HUDEP-2 (cell line): ENCODE measurements around the gene ADGRL4.
"Not testable (repeated sequence)": the region's sequence is repeated elsewhere in the genome, so short reads cannot be mapped to it uniquely, and the experiment has no call there.

ENCODE experiments used
- DNase-seq, 76 experiments: peaks; one replicate each; lab custom pipeline; 2025; ENCODE audit not compliant: unreplicated experiment in 76 of 76; lab: John Stamatoyannopoulos, UW

The ADGRL4 gene

DNA sequence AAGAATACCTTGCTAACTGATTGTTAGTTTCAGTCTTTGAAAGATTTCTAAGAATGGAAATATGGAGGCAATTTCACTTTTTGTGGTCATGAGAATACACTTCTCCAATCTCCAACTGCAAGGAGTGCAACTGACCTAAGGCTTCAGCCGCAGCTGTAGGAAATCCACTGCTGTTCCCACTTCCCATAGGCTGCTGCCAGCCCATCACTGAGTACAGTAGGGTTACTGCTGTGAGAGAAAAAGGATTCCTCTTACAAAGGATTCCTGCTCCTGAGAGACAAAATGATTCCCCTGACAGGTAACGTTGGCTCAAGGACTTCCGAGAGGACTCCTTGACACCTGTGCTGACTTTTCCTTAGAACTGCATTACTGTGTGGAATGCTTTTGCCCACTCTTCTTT, 87.4 kb downstream of the ADGRL4 start:
- no peak for DNase-seq

DNA sequence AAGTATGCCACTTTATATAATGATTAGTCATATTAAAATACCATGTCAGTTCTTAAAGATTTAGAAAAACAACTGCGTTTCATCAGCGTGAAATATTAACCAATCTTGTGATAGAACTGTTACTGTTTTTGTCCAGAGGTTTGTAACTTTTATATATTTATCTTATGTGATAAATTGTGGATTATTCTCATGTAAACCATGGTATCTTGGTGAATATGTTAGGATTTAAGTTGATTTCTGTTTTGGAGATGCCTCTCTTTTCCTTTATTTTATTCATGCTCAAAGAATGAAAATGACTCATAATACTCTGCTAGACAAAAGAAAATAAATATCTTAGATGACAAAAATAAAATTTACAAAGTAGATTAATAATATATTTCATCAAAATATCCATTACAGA, 88.4 kb downstream of the ADGRL4 start:
- no peak for DNase-seq

DNA sequence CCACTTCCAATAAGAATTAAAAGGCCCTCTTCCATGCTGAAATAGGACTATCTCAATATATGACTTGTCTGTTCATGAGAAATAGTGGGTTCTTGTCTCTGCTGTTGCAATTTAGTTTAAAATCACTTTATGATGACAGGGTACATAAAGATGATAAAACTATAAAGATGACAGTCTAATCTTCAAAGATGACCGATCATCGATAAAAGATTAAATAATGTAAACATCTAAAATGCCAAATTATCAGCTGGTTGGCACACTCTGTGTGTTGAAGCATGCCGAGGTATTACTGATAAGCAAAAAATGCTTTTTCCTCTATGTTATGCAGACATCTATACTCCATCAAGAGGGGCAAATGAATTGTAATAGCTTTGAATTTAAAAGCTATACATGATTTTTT, 89.5 kb downstream of the ADGRL4 start:
- no peak for DNase-seq

- DNase-seq = no peak
Observed at GRCh38 chr1:78913950-78914349, 92.6 kb downstream of the ADGRL4 start.

GRCh38 chr1:78911956-78912880, 94.3 kb downstream of the ADGRL4 start:
- DNase-seq = no peak

DNA sequence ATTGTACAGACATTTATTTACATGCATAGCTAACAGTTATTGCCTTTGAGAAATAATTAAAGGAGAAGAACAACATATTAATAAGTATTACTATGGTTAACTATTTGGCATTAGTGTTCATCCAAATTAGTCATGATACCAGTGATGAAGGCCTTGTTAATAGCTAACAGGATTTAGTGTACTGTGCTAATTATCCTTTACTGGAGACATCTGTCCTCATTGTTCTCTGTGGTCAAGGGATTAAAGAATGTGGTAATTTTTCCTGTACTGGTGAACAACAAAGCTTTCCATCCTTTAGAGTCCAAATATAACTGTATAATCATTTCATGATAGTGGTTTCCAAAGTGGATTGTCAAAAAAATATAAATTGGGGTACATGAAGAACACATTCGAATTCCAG, 103.9 kb downstream of the ADGRL4 start:
- DNase-seq = no peak

DNA sequence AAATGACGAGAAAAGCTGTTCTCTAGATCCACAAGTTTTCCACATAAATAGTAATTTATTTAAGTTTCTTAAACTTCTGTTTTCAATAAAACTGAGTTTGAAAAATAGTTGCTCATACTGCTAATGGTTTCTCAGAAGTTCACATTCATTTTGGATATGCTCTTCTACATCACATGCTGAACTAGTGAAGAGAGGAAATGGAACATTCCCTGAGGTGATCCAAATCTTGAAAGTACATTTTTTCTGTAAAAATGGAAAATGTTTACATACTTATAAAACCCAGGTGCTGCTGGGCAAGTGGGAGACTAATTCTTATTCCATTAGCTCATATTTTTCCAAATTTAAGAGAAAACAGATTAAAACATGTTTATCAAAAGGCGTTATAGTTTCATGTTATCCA, 111.7 kb downstream of the ADGRL4 start:
- DNase-seq = no peak

GRCh38 chr1:78892260-78892840, 114.2 kb downstream of the ADGRL4 start:
- DNase-seq = no peak

DNA sequence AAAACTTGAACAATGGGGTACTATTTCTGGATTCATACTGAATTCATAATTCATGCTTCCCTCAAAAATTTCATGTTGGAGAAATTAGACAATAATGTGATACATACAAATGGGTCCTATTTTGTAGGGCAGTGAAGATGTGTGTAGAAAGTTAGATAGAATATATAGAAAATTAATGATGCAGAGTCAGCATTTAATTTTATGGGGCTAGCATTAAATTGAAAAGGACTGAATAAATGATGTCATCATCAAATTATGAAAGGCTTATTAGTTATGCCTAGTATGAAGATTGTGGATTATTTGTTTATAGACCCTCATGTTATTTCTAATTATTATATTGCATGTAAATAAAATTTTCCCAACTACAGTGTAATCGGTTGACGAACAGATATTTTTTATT, 119.1 kb downstream of the ADGRL4 start:
- no peak for DNase-seq

GRCh38 chr1:78884685-78885452, 121.7 kb downstream of the ADGRL4 start:
- no peak for DNase-seq

GRCh38 chr1:78880223-78880622, 126.3 kb downstream of the ADGRL4 start:
- no peak for DNase-seq

DNA sequence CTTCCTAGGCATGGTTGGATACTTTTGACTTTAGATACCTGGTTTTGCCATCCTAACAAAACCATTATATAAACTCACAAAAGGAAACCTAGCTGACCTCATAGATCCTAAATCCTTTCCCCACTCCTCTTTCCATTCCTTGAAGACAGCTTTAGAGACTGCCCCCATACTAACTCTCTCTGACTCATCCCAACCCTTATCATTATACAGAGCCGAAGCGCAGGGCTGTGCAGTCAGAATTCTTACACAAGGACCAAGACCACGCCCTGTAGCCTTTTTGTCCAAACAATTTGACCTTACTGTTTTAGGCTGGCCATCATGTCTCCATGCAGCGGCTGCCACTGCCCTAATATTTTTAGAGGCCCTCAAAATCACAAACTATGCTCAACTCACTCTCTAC, 130.5 kb downstream of the ADGRL4 start:
- DNase-seq = not testable (repeated sequence)

DNA sequence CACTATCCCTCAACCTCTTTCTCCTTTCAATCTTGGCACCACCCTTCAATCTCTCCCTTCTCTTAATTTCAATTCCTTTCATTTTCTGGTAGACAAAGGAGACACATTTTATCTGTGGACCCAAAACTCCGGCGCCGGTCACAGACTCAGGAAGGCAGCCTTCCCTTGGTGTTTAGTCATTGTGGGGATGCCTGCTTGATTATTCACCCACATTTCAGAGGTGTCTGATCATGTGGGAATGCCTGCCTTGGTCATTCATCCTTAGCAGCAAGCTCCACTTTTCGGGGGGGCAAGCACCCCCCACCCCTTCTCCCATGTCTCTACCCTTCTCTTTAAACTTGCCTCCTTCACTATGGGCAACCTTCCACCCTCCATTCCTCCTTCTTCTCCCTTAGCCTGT, 133.7 kb downstream of the ADGRL4 start:
- DNase-seq = not testable (repeated sequence)

- DNase-seq = no peak
Observed at GRCh38 chr1:78871249-78871648, 135.3 kb downstream of the ADGRL4 start.

GRCh38 chr1:78869136-78869535, 137.4 kb downstream of the ADGRL4 start:
- DNase-seq = no peak

DNA sequence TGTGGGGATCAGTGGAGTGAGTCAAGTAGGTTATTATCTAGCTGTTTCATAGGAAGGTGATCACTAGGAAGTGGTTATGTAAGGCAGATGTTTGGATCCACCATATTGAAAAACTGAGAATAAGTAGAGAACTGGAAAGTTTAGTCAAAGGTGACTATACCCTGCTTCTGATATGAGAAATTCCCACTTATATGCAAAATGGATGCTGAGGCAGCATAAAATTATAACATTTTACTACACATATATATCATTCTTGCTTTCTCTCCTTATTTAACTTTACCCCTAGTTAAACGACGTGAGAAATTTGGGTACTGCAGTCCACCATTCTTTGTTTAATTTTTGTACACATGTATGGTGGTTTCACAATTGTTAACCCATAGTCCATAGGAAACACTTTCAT, 142.4 kb downstream of the ADGRL4 start:
- DNase-seq = no peak

DNA sequence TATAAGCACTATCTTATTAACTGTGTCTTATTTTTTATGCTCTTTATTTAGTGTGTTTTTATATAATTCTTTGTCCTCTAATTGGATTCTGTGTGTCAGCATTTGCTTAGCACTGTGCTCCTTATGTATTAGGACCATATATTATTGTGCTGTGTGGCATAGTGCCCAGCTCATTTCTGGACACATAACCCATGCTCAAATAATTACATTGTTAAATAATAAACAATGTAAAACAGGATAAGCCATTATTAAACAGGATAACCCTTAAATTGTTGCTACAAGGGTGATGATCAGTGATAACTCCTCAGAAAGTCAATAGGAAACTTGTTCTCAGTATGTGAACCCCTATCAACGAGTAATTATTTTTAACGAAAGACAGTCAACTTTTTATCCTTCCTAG, 150.4 kb downstream of the ADGRL4 start:
- DNase-seq = no peak

GRCh38 chr1:78855258-78855657, 151.3 kb downstream of the ADGRL4 start:
- DNase-seq = no peak

GRCh38 chr1:78854556-78854955, 152.0 kb downstream of the ADGRL4 start:
- DNase-seq = no peak

DNA sequence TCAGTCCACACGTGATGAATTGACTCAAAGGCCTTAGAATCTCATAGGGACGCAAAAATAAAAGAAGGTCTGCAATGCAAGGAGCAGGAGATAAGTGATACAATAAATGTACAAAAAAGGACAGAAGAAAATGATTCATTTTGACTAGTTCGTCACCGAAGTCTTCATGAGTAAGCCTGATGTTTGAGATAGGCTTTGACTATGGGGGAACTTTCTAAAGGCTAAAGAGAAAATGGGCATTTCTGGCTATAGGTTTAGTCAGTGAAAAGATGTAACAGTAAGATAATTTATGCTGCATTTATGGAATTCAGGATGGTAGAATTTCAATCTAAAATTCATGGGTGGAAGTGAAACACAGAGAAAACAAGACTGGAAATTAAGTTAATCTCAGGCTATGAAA, 163.0 kb downstream of the ADGRL4 start:
- no peak for DNase-seq

- no peak for DNase-seq
Observed at GRCh38 chr1:78843111-78843510, 163.4 kb downstream of the ADGRL4 start.
